Trophoblast cell (in vitro differentiated cells and primary cell): ENCODE measurements around the gene TRIM65.

Experiments used
- DNase-seq, 2 donors: peaks; one replicate each; pipeline ENCODE4 v3.0.0-alpha.2; 2016
- H2AFZ ChIP-seq: 2 replicates; pipeline ENCODE4 v1.6.1; 2013; ENCODE audit warnings: low read length, moderate library complexity, mild to moderate bottlenecking; ENCODE audit not compliant: insufficient read depth, poor library complexity
- H2AK5ac ChIP-seq: 2 replicates; pipeline ENCODE4 v1.6.1; 2013; ENCODE audit warnings: mild to moderate bottlenecking, low read length
- H2BK120ac ChIP-seq: 2 replicates; pipeline ENCODE4 v1.6.1; 2013; ENCODE audit warnings: low read length, mild to moderate bottlenecking, moderate library complexity; ENCODE audit not compliant: insufficient read depth, poor library complexity
- H2BK12ac ChIP-seq: 2 replicates; pipeline ENCODE4 v1.6.1; 2013; ENCODE audit warnings: mild to moderate bottlenecking, low read length, moderate library complexity
- H2BK5ac ChIP-seq: 2 replicates; pipeline ENCODE4 v1.6.1; 2013; ENCODE audit warnings: low read length, low read depth, moderate library complexity, mild to moderate bottlenecking; ENCODE audit not compliant: poor library complexity
- H3K14ac ChIP-seq: 2 replicates; pipeline ENCODE4 v1.6.1; 2013; ENCODE audit warnings: mild to moderate bottlenecking, low read length
- H3K18ac ChIP-seq: 2 replicates; pipeline ENCODE4 v1.6.1; 2013; ENCODE audit warnings: mild to moderate bottlenecking, low read length
- H3K23ac ChIP-seq: 2 replicates; pipeline ENCODE4 v1.6.1; 2013; ENCODE audit warnings: low read length
- H3K27ac ChIP-seq: 2 replicates; pipeline ENCODE4 v1.5.1; 2013; ENCODE audit warnings: low read depth, mild to moderate bottlenecking, inconsistent platforms, low read length, moderate library complexity
- H3K27me3 ChIP-seq: 2 replicates; pipeline ENCODE4 v1.6.1; 2013; ENCODE audit warnings: inconsistent platforms, mild to moderate bottlenecking, low read length, moderate library complexity; ENCODE audit not compliant: insufficient read depth
- H3K36me3 ChIP-seq, 2 experiments: 1 replicate in 1 of 2; 2 replicates in 1 of 2; pipeline ENCODE4 v1.6.1; 2013; ENCODE audit warnings: low read length in 2 of 2, mild to moderate bottlenecking in 2 of 2, moderate library complexity in 1 of 2; ENCODE audit not compliant: insufficient read depth in 2 of 2, control insufficient read depth in 1 of 2
- H3K4ac ChIP-seq: 2 replicates; pipeline ENCODE4 v1.6.1; 2013; ENCODE audit warnings: low read depth, mild to moderate bottlenecking, low read length, moderate library complexity
- H3K4me1 ChIP-seq, 2 experiments: 1 replicate in 1 of 2; 2 replicates in 1 of 2; pipeline ENCODE4 v1.6.1; 2013; ENCODE audit warnings: low read length in 2 of 2, mild to moderate bottlenecking in 2 of 2, moderate library complexity in 1 of 2; ENCODE audit not compliant: insufficient read depth in 2 of 2, control insufficient read depth in 1 of 2
- H3K4me2 ChIP-seq: 2 replicates; pipeline ENCODE4 v1.6.1; 2013; ENCODE audit warnings: inconsistent platforms, mild to moderate bottlenecking, low read length, moderate library complexity
- H3K4me3 ChIP-seq: 2 replicates; pipeline ENCODE4 v1.5.1; 2013; ENCODE audit warnings: mild to moderate bottlenecking, low read depth, low read length, inconsistent platforms
- H3K79me1 ChIP-seq: one replicate; pipeline ENCODE4 v1.6.1; 2013; ENCODE audit warnings: low read length
- H3K79me2 ChIP-seq: 2 replicates; pipeline ENCODE4 v1.6.1; 2013; ENCODE audit warnings: low read length, mild to moderate bottlenecking; ENCODE audit not compliant: control insufficient read depth, insufficient read depth, poor library complexity
- H3K9ac ChIP-seq: 2 replicates; pipeline ENCODE4 v1.6.1; 2013; ENCODE audit warnings: mild to moderate bottlenecking, low read length
- H3K9me3 ChIP-seq: 2 replicates; pipeline ENCODE4 v1.6.1; 2013; ENCODE audit warnings: low read depth, mild to moderate bottlenecking, control low read depth, inconsistent platforms, low read length; ENCODE audit not compliant: insufficient read depth
- H4K12ac ChIP-seq: 2 replicates; pipeline ENCODE4 v1.6.1; 2013; ENCODE audit warnings: low read depth, mild to moderate bottlenecking, low read length, moderate library complexity
- H4K8ac ChIP-seq: 2 replicates; pipeline ENCODE4 v1.6.1; 2013; ENCODE audit warnings: low read depth, mild to moderate bottlenecking, low read length, moderate library complexity
- H4K91ac ChIP-seq: one replicate; pipeline ENCODE4 v1.6.1; 2013; ENCODE audit warnings: low read depth, mild to moderate bottlenecking, low read length, moderate library complexity
- WGBS: extraction: QIAGEN DNeasy Blood & Tissue Kit; methylation state at CpG from one replicate; pipeline ENCODE4 v1.1.7; 2013; ENCODE audit warnings: missing lambda C conversion rate; ENCODE audit not compliant: insufficient read length, insufficient coverage; ENCODE audit errors: extremely low coverage; 5-methylcytosine and 5-hydroxymethylcytosine counted together

Gene TRIM65

GRCh38 chr17:75843577-75844529 lies 52.9 kb downstream of the TRIM65 start, which contains the start of gene UNC13D:
UNC13D (minus strand) TSS chr17:75844404; CDS start chr17:75844337, 67 bp downstream.
- peak within 1 kb of the TSS; percentile 93 for H4K91ac ChIP-seq
- H3K23ac ChIP-seq = no peak within 1 kb of the TSS
- H4K8ac ChIP-seq = peak within 1 kb of the TSS; percentile 67
- H3K4me1 ChIP-seq = peaks cover 17 to 24% of the 10 kb centered on the region in 2 experiments
- peak within 1 kb of the TSS; percentile 72 for H3K14ac ChIP-seq
- H3K18ac ChIP-seq = peak within 1 kb of the TSS; percentile 48
- H2BK5ac ChIP-seq = peak within 1 kb of the TSS; percentile 24
- no peak within 1 kb of the TSS for H3K4me3 ChIP-seq
- peak within 1 kb of the TSS; percentile 82 for H2BK120ac ChIP-seq
- H4K12ac ChIP-seq = peak within 1 kb of the TSS; percentile 60
- H2AFZ ChIP-seq = peak within 1 kb of the TSS; percentile 1
- peak within 1 kb of the TSS; percentile 25 for H3K4ac ChIP-seq
- H3K79me2 ChIP-seq = no peaks in the 10 kb centered on the region
- no CpG with 5 or more reads among the region's 35 CpGs for WGBS
- peak within 1 kb of the TSS; percentile 62 for H2BK12ac ChIP-seq
- peak within 1 kb of the TSS; percentile 0 for H3K4me2 ChIP-seq
- no peaks in the 10 kb centered on the region for H3K27me3 ChIP-seq
- H2AK5ac ChIP-seq = peak within 1 kb of the TSS; percentile 70
- H3K27ac ChIP-seq = peak within 1 kb of the TSS; percentile 25
- DNase-seq = peak; percentile 78 to 82
- H3K9me3 ChIP-seq = peaks cover 2% of the 10 kb centered on the region
- no peak within 1 kb of the TSS for H3K9ac ChIP-seq
- H3K36me3 ChIP-seq = peaks cover 27 to 29% of the 10 kb centered on the region in 2 experiments
- H3K79me1 ChIP-seq = peaks cover 14% of the 10 kb centered on the region

GRCh38 chr17:75842963-75843576 lies 53.7 kb downstream of the TRIM65 start:
- H2BK5ac ChIP-seq = no peak overlapping the region
- H3K9me3 ChIP-seq = peaks cover 2% of the 10 kb centered on the region
- no peak overlapping the region for H3K4ac ChIP-seq
- H3K79me2 ChIP-seq = no peaks in the 10 kb centered on the region
- H3K9ac ChIP-seq = no peak overlapping the region
- no peak overlapping the region for H3K23ac ChIP-seq
- no peak overlapping the region for H3K14ac ChIP-seq
- peaks cover 17 to 24% of the 10 kb centered on the region in 2 experiments for H3K4me1 ChIP-seq
- H3K18ac ChIP-seq = no peak overlapping the region
- no CpG with 5 or more reads among the region's 22 CpGs for WGBS
- H3K36me3 ChIP-seq = peaks cover 21 to 22% of the 10 kb centered on the region in 2 experiments
- no peak for DNase-seq
- H3K79me1 ChIP-seq = peaks cover 14% of the 10 kb centered on the region
- H4K91ac ChIP-seq = peak overlapping the region; percentile 78
- H2AFZ ChIP-seq = no peak overlapping the region
- peak overlapping the region; percentile 13 for H2BK12ac ChIP-seq
- H4K8ac ChIP-seq = no peak overlapping the region
- no peak overlapping the region for H2BK120ac ChIP-seq
- H3K27me3 ChIP-seq = no peaks in the 10 kb centered on the region
- H3K27ac ChIP-seq = no peak overlapping the region
- H3K4me3 ChIP-seq = no peak overlapping the region
- H4K12ac ChIP-seq = no peak overlapping the region
- H2AK5ac ChIP-seq = peak overlapping the region; percentile 4
- no peak overlapping the region for H3K4me2 ChIP-seq

- H3K4me2 ChIP-seq = no peak overlapping the region
- peaks cover 14% of the 10 kb centered on the region for H3K79me1 ChIP-seq
- H3K79me2 ChIP-seq = no peaks in the 10 kb centered on the region
- no peak overlapping the region for H2AFZ ChIP-seq
- peaks cover 14 to 16% of the 10 kb centered on the region in 2 experiments for H3K36me3 ChIP-seq
- H4K8ac ChIP-seq = no peak overlapping the region
- peaks cover 2% of the 10 kb centered on the region for H3K9me3 ChIP-seq
- no peak overlapping the region for H3K27ac ChIP-seq
- WGBS = no CpG with 5 or more reads among the region's 18 CpGs
- no peak for DNase-seq
- peaks cover 17 to 24% of the 10 kb centered on the region in 2 experiments for H3K4me1 ChIP-seq
- H3K23ac ChIP-seq = no peak overlapping the region
- H3K4ac ChIP-seq = no peak overlapping the region
- no peaks in the 10 kb centered on the region for H3K27me3 ChIP-seq
- H2AK5ac ChIP-seq = peak overlapping the region; percentile 21
- no peak overlapping the region for H2BK5ac ChIP-seq
- no peak overlapping the region for H3K14ac ChIP-seq
- no peak overlapping the region for H2BK12ac ChIP-seq
- H4K12ac ChIP-seq = no peak overlapping the region
- H4K91ac ChIP-seq = no peak overlapping the region
- no peak overlapping the region for H3K18ac ChIP-seq
- no peak overlapping the region for H3K9ac ChIP-seq
- no peak overlapping the region for H2BK120ac ChIP-seq
- H3K4me3 ChIP-seq = no peak overlapping the region
Measured at GRCh38 chr17:75842411-75842810, 54.3 kb downstream of the TRIM65 start.

DNA sequence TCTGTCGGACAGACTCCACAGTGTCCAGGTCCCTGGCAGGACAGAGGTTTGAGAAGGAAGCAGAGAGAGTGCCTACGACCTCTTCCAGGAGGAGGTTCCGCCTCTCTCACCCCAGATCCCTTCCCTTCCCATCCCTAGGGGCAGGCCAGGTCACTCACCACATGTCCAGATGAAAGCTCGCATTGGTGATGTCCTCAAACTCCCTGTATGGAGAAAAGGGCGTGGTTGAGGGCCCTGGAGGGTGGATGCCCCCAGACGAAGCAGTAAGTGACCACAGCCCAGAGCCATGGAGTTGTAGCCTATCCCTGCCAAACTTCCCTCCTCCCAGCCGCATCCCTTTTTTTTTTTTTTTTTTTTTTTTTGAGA lies 56.0 kb downstream of the TRIM65 start:
- H3K14ac ChIP-seq = no peak overlapping the region
- no peak overlapping the region for H2BK120ac ChIP-seq
- no peak overlapping the region for H2BK12ac ChIP-seq
- no peak overlapping the region for H3K4me3 ChIP-seq
- H3K27me3 ChIP-seq = no peaks in the 10 kb centered on the region
- H3K36me3 ChIP-seq = no peaks in the 10 kb centered on the region
- H3K79me1 ChIP-seq = peaks cover 11% of the 10 kb centered on the region
- peaks cover 12 to 17% of the 10 kb centered on the region in 2 experiments for H3K4me1 ChIP-seq
- H3K9me3 ChIP-seq = no peaks in the 10 kb centered on the region
- no peak overlapping the region for H3K4ac ChIP-seq
- H3K23ac ChIP-seq = no peak overlapping the region
- no peak overlapping the region for H4K91ac ChIP-seq
- no peak for DNase-seq
- H3K18ac ChIP-seq = no peak overlapping the region
- H2BK5ac ChIP-seq = no peak overlapping the region
- no peak overlapping the region for H4K8ac ChIP-seq
- H3K27ac ChIP-seq = no peak overlapping the region
- no peak overlapping the region for H2AFZ ChIP-seq
- H3K79me2 ChIP-seq = no peaks in the 10 kb centered on the region
- no CpG with 5 or more reads among the region's 7 CpGs for WGBS
- H4K12ac ChIP-seq = no peak overlapping the region
- H3K4me2 ChIP-seq = no peak overlapping the region
- no peak overlapping the region for H2AK5ac ChIP-seq
- H3K9ac ChIP-seq = no peak overlapping the region
